HUES48 (cell line): Measurements from ENCODE around the gene PPP1R1B.
A peak's percentile ranks its signal among the peaks of the same experiment; 100 is the strongest.

Experiments used
- H3K27ac ChIP-seq: one replicate; pipeline ENCODE4 v1.7.0; 2013; ENCODE audit warnings: low read depth, low read length, inconsistent platforms
- H3K27me3 ChIP-seq: 2 replicates; pipeline ENCODE4 v1.6.1; 2013; ENCODE audit warnings: mild to moderate bottlenecking, low read length; ENCODE audit not compliant: control insufficient read depth, insufficient read depth
- H3K36me3 ChIP-seq: 2 replicates; pipeline ENCODE4 v1.6.1; 2013; ENCODE audit warnings: low read length; ENCODE audit not compliant: control insufficient read depth, insufficient read depth
- H3K4me1 ChIP-seq: 2 replicates; pipeline ENCODE4 v1.6.1; 2013; ENCODE audit warnings: mild to moderate bottlenecking, low read length; ENCODE audit not compliant: control insufficient read depth, insufficient read depth
- H3K4me3 ChIP-seq: 2 replicates; pipeline ENCODE4 v1.5.1; 2013; ENCODE audit warnings: mild to moderate bottlenecking, low read depth, low read length
- H3K9ac ChIP-seq: 2 replicates; pipeline ENCODE4 v1.6.1; 2013; ENCODE audit warnings: mild to moderate bottlenecking, low read depth, low read length, moderate library complexity
- H3K9me3 ChIP-seq: 2 replicates; pipeline ENCODE4 v1.6.1; 2013; ENCODE audit warnings: low read length; ENCODE audit not compliant: control insufficient read depth, insufficient read depth

The PPP1R1B gene

GRCh38 chr17:39660397-39661385 is 33.9 kb downstream of the PPP1R1B start:
- peaks cover 20% of the 10 kb centered on the region for H3K36me3 ChIP-seq
- peaks cover 37% of the 10 kb centered on the region for H3K4me1 ChIP-seq

DNA sequence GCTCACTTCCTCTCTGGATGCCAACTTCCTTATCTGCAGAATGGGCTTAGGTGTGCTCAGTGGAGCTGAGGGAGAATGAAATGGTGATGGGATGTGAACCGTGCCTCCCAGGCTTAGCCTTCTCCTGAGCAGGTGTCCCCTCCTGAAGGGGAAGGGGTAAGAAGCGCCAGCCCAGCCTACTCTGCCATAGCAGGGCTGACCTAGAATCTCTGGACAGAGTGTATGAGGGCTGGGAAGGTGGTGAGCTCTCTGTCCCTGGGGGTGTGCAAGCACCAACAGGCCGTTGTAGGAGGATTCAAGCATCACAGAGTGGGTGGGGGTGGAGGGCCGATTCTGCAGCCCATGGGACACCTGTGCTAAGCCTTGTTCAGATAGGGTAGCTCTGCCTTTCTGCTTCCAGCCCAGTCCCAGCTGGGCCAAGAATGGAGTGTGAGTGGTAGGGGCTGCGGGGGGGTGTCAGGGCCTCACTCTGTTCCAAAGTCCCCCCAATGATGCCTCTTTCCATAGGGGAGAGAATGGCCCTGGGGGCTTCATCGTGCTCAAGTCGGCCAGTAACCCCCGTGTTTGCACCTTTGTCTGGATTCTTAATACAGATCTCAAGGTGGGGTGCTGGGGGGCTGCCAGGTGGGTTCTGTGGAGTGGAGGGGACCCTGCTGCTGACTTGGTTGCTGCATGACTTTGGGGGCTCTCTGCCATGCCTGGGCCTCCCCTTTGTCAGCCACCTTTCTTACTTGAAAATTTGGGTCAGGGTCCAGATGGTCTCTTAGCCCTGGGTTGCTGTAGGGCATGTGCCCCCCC is 35.2 kb downstream of the PPP1R1B start:
- peaks cover 13% of the 10 kb centered on the region for H3K27me3 ChIP-seq
- peaks cover 20% of the 10 kb centered on the region for H3K36me3 ChIP-seq
- H3K4me3 ChIP-seq, result no peak overlapping the region

More at GRCh38 chr17:39660397-39661385, 33.9 kb downstream of the PPP1R1B start:
- Histone ChIP-seq H3K4me3 (no peak overlapping the region), H3K9ac (no peak overlapping the region), H3K9me3 (no peaks in the 10 kb centered on the region), H3K27ac (no peak overlapping the region), H3K27me3 (peaks cover 1% of the 10 kb centered on the region; the same call in 1 of the 2 replicates)

DNA sequence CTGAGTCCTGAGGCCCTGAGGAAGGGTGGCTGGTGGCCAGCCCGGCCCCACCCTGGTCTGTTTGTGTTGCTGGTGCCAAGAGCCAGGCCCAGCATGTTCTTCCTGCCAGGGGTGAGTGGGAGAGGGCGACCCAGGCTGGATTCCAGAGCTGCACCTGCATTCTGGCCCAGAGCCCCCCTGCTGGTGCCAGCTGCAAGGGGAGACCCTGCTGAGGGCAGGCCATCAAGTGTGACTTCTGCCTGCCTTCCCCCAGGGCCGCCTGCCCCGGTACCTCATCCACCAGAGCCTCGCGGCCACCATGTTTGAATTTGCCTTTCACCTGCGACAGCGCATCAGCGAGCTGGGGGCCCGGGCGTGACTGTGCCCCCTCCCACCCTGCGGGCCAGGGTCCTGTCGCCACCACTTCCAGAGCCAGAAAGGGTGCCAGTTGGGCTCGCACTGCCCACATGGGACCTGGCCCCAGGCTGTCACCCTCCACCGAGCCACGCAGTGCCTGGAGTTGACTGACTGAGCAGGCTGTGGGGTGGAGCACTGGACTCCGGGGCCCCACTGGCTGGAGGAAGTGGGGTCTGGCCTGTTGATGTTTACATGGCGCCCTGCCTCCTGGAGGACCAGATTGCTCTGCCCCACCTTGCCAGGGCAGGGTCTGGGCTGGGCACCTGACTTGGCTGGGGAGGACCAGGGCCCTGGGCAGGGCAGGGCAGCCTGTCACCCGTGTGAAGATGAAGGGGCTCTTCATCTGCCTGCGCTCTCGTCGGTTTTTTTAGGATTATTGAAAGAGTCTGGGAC is 36.0 kb downstream of the PPP1R1B start:
- Histone ChIP-seq H3K36me3 (peaks cover 20% of the 10 kb centered on the region), H3K4me1 (peaks cover 53% of the 10 kb centered on the region), H3K27ac (peak overlapping the region; percentile 31), H3K9ac (no peak overlapping the region), H3K9me3 (no peaks in the 10 kb centered on the region), H3K27me3 (peaks cover 19% of the 10 kb centered on the region), H3K4me3 (no peak overlapping the region)

More for the DNA sequence above, 35.2 kb downstream of the PPP1R1B start:
- Histone ChIP-seq H3K9ac (no peak overlapping the region), H3K4me1 (peaks cover 49% of the 10 kb centered on the region), H3K9me3 (no peaks in the 10 kb centered on the region), H3K27ac (peak overlapping the region; percentile 22)

GRCh38 chr17:39663340-39663687 is 36.6 kb downstream of the PPP1R1B start:
- no peak overlapping the region for H3K4me3 ChIP-seq
- H3K27ac ChIP-seq, result peak overlapping the region; percentile 52
- H3K36me3 ChIP-seq, result peaks cover 20% of the 10 kb centered on the region
- no peaks in the 10 kb centered on the region for H3K9me3 ChIP-seq
- H3K4me1 ChIP-seq, result peaks cover 48% of the 10 kb centered on the region
- peaks cover 19% of the 10 kb centered on the region for H3K27me3 ChIP-seq
- H3K9ac ChIP-seq, result no peak overlapping the region

- Histone ChIP-seq H3K27me3 (peaks cover 25% of the 10 kb centered on the region), H3K27ac (peak overlapping the region; percentile 52), H3K9me3 (no peaks in the 10 kb centered on the region), H3K9ac (no peak overlapping the region), H3K36me3 (peaks cover 20% of the 10 kb centered on the region), H3K4me3 (peak overlapping the region; percentile 46), H3K4me1 (peaks cover 49% of the 10 kb centered on the region)
Observed at GRCh38 chr17:39663688-39664580, 37.2 kb downstream of the PPP1R1B start.

GRCh38 chr17:39664581-39665561 is 38.1 kb downstream of the PPP1R1B start, which contains the start of gene TCAP:
Gene TCAP, plus strand, starts transcription at chr17:39665349. Its CDS starts 11 bp downstream, at chr17:39665360.
- peaks cover 49% of the 10 kb centered on the region for H3K4me1 ChIP-seq
- no peaks in the 10 kb centered on the region for H3K9me3 ChIP-seq
- H3K27me3 ChIP-seq, result peaks cover 35% of the 10 kb centered on the region
- H3K36me3 ChIP-seq, result peaks cover 17% of the 10 kb centered on the region
- peak within 1 kb of the TSS; percentile 46; the same call in 1 of the 2 replicates for H3K4me3 ChIP-seq
- no peak within 1 kb of the TSS for H3K9ac ChIP-seq
- H3K27ac ChIP-seq, result no peak within 1 kb of the TSS

- Histone ChIP-seq H3K9ac (no peak overlapping the region), H3K27ac (no peak overlapping the region), H3K4me3 (no peak overlapping the region)
Observed at GRCh38 chr17:39665642-39666224, 39.0 kb downstream of the PPP1R1B start.

DNA sequence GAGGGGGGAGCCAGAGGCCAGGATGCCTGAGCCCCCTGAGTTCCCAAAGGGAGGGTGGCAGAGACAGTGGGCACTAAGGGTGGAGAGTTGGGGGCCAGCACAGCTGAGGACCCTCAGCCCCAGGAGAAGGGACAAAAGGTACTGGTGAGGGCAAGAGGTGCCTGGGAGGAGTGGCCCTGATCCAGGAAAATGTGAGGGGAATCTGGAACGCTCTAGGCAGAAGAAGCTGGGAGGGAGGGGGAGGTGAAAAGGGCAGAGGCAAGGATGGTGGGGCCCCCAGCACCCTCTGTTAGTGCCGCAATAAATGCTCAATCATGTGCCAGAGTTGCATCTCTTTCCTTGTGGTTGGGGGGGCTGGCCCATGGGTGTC is 39.5 kb downstream of the PPP1R1B start:
- Histone ChIP-seq H3K27ac (no peak overlapping the region), H3K4me3 (no peak overlapping the region), H3K9ac (no peak overlapping the region), H3K36me3 (peaks cover 4% of the 10 kb centered on the region; the same call in 1 of the 2 replicates), H3K27me3 (peaks cover 39% of the 10 kb centered on the region), H3K4me1 (peaks cover 49% of the 10 kb centered on the region), H3K9me3 (no peaks in the 10 kb centered on the region)

More at GRCh38 chr17:39665642-39666224, 39.0 kb downstream of the PPP1R1B start:
- H3K36me3 ChIP-seq, result peaks cover 9% of the 10 kb centered on the region; the same call in 1 of the 2 replicates
- peaks cover 49% of the 10 kb centered on the region for H3K4me1 ChIP-seq
- no peaks in the 10 kb centered on the region for H3K9me3 ChIP-seq
- peaks cover 39% of the 10 kb centered on the region for H3K27me3 ChIP-seq
